K562 (cell line): Measurements from ENCODE around the gene CPN2. TPM values are rescaled to one million over a fixed set of nuclear protein-coding genes. Genes with fewer than 3 reads are reported as not detected.

Experiments
- BRD4 ChIP-seq: fragments of 200-600 bp; sonication (generic); IDR thresholded peaks from 2 replicates; pipeline ENCODE4 v1.6.1; 2017; ENCODE audit warnings: inconsistent platforms
- EZH2 ChIP-seq: IDR thresholded peaks from 2 replicates; pipeline ENCODE4 v1.6.1; 2012; ENCODE audit warnings: low read depth, mild to moderate bottlenecking, inconsistent platforms, low read length, borderline replicate concordance
- MTF1 ChIP-seq: fragments of 250-450 bp; sonication (Bioruptor Pico); IDR thresholded peaks from 2 replicates; pipeline ENCODE4 v1.9.0; 2021; ENCODE audit warnings: moderate library complexity, mild to moderate bottlenecking, inconsistent platforms, borderline replicate concordance
- NFE2 ChIP-seq: IDR thresholded peaks from 2 replicates; pipeline ENCODE4 v1.6.1; 2014; ENCODE audit warnings: antibody characterized with exemption, low read depth
- RERE ChIP-seq: sonication (generic); formaldehyde crosslinking; IDR thresholded peaks from 2 replicates; pipeline ENCODE4 v1.8.0; 2023; ENCODE audit warnings: missing genetic modification reagents, mild to moderate bottlenecking, borderline replicate concordance
- SAFB2 ChIP-seq: fragments of 200-400 bp; formaldehyde crosslinking; IDR thresholded peaks from 2 replicates; pipeline ENCODE4 v1.6.1; 2018; ENCODE audit warnings: borderline replicate concordance, low read length, low read depth, moderate library complexity; ENCODE audit not compliant: severe bottlenecking
- TGIF2 ChIP-seq: sonication (generic); formaldehyde crosslinking; IDR thresholded peaks from 2 replicates; pipeline ENCODE4 v1.8.1; 2022; ENCODE audit warnings: mild to moderate bottlenecking, missing genetic modification reagents, moderate library complexity
- THRAP3 ChIP-seq: fragments of 450-650 bp; IDR thresholded peaks from 2 replicates; pipeline ENCODE4 v1.6.1; 2016; ENCODE audit warnings: mild to moderate bottlenecking, inconsistent platforms, borderline replicate concordance
- polyA plus RNA-seq, 8 experiments: library from polyadenylated mRNA; depleted of rRNA in 4 of 8; stranded (reverse) in 5 of 8; unstranded in 3 of 8; fragments of >200 nt; fragmentation: Nextera tagmentation in 2 of 8; fragmentation: Illumina TruSeq in 1 of 8; extraction: Ambion mirVana in 2 of 8; extraction: Trizol in 1 of 8; gene quantifications; 2 replicates each; pipeline versions ENCODE4 v1.2.1 to v1.2.3, GENCODE V29; 2011 to 2014; ENCODE audit warnings: inconsistent platforms in 1 of 8, missing spikeins in 1 of 8
- total RNA-seq, 7 experiments: library from RNA; depleted of rRNA in 6 of 7; stranded (reverse); fragments of >200 nt in 6 of 7; fragmentation: Illumina TruSeq in 2 of 7; extraction: Trizol in 2 of 7; gene quantifications; 2 replicates each; pipeline versions ENCODE4 v1.2.1 to v1.2.3, GENCODE V29; 2011 to 2021; ENCODE audit warnings: low replicate concordance in 1 of 7
- TF ChIP-seq, protein P1 (sequence below): fragments of 250-450 bp; sonication (Bioruptor Pico); IDR thresholded peaks from 2 replicates; pipeline ENCODE4 v1.9.0; 2021; ENCODE audit warnings: mild to moderate bottlenecking
- TF ChIP-seq, protein P2 (sequence below): fragments of 450-650 bp; IDR thresholded peaks from 2 replicates; pipeline ENCODE4 v1.6.1; 2018; ENCODE audit warnings: mild to moderate bottlenecking, low read depth; ENCODE audit not compliant: partially characterized antibody

The CPN2 gene
- total and polyA plus RNA-seq, 9 of the 15 experiments (the other 6 are each of a cell fraction or from before 2014, with no cell fraction given), result not detected

DNA sequence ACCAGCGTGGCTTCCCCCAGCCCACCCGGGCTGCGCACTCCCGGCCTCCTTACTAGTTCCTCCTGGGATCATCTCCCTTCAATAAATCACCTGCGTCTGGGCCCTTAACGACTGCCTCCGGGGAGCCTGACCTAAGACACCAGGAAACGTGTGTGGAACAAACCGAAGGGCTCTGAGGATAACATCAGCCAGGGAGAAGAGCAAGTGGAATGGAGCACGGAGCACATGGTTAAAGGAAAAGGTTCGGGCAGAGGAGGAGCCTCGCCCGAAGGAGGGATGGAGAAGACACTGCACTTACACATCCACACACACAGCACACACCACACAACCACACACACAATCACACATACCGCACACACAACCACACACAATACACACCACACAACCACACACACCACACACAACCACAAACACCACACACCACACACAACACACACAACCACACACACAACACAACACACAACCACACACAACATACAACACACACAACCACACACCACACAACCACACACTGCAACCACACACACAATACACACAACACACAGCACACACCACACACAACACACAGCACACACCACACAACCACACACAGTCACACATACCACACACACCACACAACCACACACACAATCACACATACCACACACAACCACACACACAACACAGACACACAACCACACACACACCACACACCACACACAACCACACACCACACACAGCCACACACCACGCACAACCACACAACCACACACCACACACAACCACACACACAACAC lies 24.7 kb downstream of the CPN2 start (continued):
- TF ChIP-seq MTF1 (CRISPR knock-in tag), result no peak
- TF ChIP-seq, protein P1, sequence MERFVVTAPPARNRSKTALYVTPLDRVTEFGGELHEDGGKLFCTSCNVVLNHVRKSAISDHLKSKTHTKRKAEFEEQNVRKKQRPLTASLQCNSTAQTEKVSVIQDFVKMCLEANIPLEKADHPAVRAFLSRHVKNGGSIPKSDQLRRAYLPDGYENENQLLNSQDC (CRISPR knock-in tag), result no peak
- TF ChIP-seq BRD4, result no peak
- TF ChIP-seq, protein P2, sequence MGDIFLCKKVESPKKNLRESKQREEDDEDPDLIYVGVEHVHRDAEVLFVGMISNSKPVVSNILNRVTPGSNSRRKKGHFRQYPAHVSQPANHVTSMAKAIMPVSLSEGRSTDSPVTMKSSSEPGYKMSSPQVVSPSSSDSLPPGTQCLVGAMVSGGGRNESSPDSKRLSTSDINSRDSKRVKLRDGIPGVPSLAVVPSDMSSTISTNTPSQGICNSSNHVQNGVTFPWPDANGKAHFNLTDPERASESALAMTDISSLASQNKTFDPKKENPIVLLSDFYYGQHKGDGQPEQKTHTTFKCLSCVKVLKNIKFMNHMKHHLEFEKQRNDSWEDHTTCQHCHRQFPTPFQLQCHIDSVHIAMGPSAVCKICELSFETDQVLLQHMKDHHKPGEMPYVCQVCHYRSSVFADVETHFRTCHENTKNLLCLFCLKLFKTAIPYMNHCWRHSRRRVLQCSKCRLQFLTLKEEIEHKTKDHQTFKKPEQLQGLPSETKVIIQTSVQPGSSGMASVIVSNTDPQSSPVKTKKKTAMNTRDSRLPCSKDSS, result peak; percentile 51
- TF ChIP-seq RERE (CRISPR knock-in tag), result no peak
- peak; percentile 94 for TF ChIP-seq THRAP3
- TF ChIP-seq EZH2, result no peak
- TF ChIP-seq SAFB2, result no peak
- no peak for TF ChIP-seq TGIF2
- no peak for TF ChIP-seq NFE2
